ENCODE results near the gene CNTRL. TPM values are rescaled to one million over a fixed set of nuclear protein-coding genes. Genes with fewer than 3 reads are reported as not detected.

The CNTRL gene
- total RNA-seq, 2 donors from 2014 or later, result 11.4 to 31.0 TPM

- DNase-seq (ENCODE audit: low spot score), result no peak
- no peak overlapping the region for H3K27ac ChIP-seq
- H3K4me1 ChIP-seq (ENCODE audit: control insufficient read depth in 1 of 2, low read depth in 2 of 2), result peaks cover 35 to 78% of the 10 kb centered on the region in 2 donors
- H3K9me3 ChIP-seq, result no peaks in the 10 kb centered on the region
- H3K4me3 ChIP-seq, result no peak overlapping the region
- no peak for TF ChIP-seq CTCF (IDR thresholded peaks at IDR 0.05)
- no peaks in the 10 kb centered on the region for H3K36me3 ChIP-seq
- no peak for ATAC-seq (ENCODE audit: insufficient number of reproducible peaks, low FRiP score, low read depth)
- no peaks in the 10 kb centered on the region for H3K27me3 ChIP-seq (replicated peaks; ENCODE audit: insufficient read depth)
These were observed 114.3 kb downstream of the CNTRL start for GRCh38 chr9:121189006-121189405.

DNA sequence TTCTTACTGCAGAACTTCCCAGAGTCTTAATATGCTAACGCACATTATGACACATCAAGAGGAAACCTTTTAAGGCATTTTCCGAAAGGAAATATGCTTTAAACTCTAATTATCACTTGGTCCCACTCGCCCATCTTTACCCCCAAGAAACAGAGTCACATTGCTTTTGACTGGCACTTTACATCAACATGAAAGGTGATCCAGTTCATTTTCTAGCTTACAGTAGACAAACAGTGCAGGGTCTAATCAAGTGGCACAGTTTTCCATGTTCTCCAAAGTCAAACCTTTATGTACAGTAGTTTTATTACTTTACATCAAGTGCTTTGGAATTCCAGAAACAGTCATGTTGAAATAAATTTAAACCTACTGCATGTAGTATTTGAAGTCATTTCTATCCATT, 114.9 kb downstream of the CNTRL start:
- ATAC-seq (ENCODE audit: insufficient number of reproducible peaks, low FRiP score, low read depth), result no peak
- Histone ChIP-seq H3K27ac (no peak overlapping the region), H3K9me3 (no peaks in the 10 kb centered on the region), H3K4me3 (no peak overlapping the region), H3K36me3 (no peaks in the 10 kb centered on the region), H3K27me3 (replicated peaks; ENCODE audit: insufficient read depth) (no peaks in the 10 kb centered on the region), H3K4me1 (ENCODE audit: control insufficient read depth in 1 of 2, low read depth in 2 of 2) (peaks cover 41 to 79% of the 10 kb centered on the region in 2 donors)
- no peak for TF ChIP-seq CTCF (IDR thresholded peaks at IDR 0.05)
- no peak for DNase-seq (ENCODE audit: low spot score)

DNA sequence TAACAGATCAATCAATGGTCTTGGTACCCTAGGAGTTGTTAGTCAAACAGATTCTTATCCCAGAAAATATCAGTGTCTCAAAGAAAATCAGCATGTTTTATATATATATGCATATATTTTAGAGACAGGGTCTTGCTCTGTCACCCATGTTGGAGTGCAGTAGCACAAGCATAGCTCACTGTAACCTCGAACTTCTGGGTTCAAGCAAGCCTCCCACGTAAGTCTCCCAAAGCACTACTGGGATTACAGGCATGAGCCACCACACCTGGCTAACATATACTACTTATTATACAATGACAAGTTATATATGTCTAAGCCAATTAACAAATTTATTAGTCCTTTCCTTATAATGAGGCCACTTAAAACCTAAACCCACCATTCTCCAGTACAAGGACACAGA, 116.5 kb downstream of the CNTRL start:
- H3K4me1 ChIP-seq (ENCODE audit: control insufficient read depth in 1 of 2, low read depth in 2 of 2), result peaks cover 53 to 86% of the 10 kb centered on the region in 2 donors
- no peak overlapping the region for H3K4me3 ChIP-seq
- H3K27me3 ChIP-seq (replicated peaks; ENCODE audit: insufficient read depth), result no peaks in the 10 kb centered on the region
- H3K36me3 ChIP-seq, result no peaks in the 10 kb centered on the region
- H3K27ac ChIP-seq, result no peak overlapping the region
- DNase-seq (ENCODE audit: low spot score), result no peak
- no peaks in the 10 kb centered on the region for H3K9me3 ChIP-seq
- no peak for ATAC-seq (ENCODE audit: insufficient number of reproducible peaks, low FRiP score, low read depth)
- no peak for TF ChIP-seq CTCF (IDR thresholded peaks at IDR 0.05)

- no peaks in the 10 kb centered on the region for H3K36me3 ChIP-seq
- ATAC-seq (ENCODE audit: insufficient number of reproducible peaks, low FRiP score, low read depth) (no peak), DNase-seq (ENCODE audit: low spot score) (no peak)
- H3K27me3 ChIP-seq (replicated peaks; ENCODE audit: insufficient read depth), result no peaks in the 10 kb centered on the region
- TF ChIP-seq CTCF (IDR thresholded peaks at IDR 0.05), result no peak
- no peak overlapping the region for H3K4me3 ChIP-seq
- H3K4me1 ChIP-seq (ENCODE audit: control insufficient read depth in 1 of 2, low read depth in 2 of 2), result peaks cover 61 to 93% of the 10 kb centered on the region in 2 donors
- H3K27ac ChIP-seq, result no peak overlapping the region
- no peaks in the 10 kb centered on the region for H3K9me3 ChIP-seq
These were observed 117.8 kb downstream of the CNTRL start for GRCh38 chr9:121192518-121192917.

- TF ChIP-seq CTCF (IDR thresholded peaks at IDR 0.05), result no peak
- Histone ChIP-seq H3K4me1 (ENCODE audit: control insufficient read depth in 1 of 2, low read depth in 2 of 2) (peaks cover 64 to 94% of the 10 kb centered on the region in 2 donors), H3K27me3 (replicated peaks; ENCODE audit: insufficient read depth) (no peaks in the 10 kb centered on the region), H3K36me3 (no peaks in the 10 kb centered on the region), H3K27ac (no peak overlapping the region), H3K9me3 (no peaks in the 10 kb centered on the region), H3K4me3 (no peak overlapping the region)
- DNase-seq (ENCODE audit: low spot score) (no peak), ATAC-seq (ENCODE audit: insufficient number of reproducible peaks, low FRiP score, low read depth) (no peak)
These were observed 118.3 kb downstream of the CNTRL start for GRCh38 chr9:121192959-121193640.
